ENCODE data around the gene ADAMTS10. TPM values are rescaled to one million over a fixed set of nuclear protein-coding genes. Genes with fewer than 3 reads are reported as not detected.

ADAMTS10 gene
- total and polyA plus RNA-seq, 2 of the 13 experiments (the other 11 are each of a cell fraction or from before 2014, with no cell fraction given), result 0.49 to 1.7 TPM

DNA sequence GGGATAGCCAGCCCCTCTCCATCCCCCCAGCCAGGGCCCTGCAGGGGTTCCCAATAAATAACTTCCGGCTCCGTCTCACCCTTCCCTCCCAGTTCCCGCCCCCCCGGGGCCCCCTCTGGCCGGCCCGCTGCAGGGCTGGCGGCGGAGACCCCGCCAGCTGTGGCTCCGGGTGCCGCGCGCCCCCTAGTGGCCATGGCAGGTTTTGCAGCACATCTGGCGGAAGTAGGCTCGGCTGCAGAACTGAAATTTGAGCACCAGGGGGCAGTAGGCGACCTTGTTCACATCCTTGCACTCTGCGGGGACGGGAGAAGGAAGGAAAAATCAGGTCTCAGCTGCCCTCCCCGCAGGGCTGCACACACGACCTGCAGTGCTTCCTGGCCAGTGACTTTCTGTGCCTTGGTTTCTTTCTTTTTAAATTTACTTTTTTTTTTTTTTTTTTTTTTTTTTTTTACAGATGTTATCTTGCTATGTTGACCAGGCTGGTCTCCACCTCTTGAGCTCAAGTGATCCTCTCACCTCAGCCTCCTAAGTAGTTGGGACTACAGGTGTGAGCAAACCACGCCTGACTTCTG, 29.7 kb downstream of the ADAMTS10 start (continued):
- TF ChIP-seq, protein P1, sequence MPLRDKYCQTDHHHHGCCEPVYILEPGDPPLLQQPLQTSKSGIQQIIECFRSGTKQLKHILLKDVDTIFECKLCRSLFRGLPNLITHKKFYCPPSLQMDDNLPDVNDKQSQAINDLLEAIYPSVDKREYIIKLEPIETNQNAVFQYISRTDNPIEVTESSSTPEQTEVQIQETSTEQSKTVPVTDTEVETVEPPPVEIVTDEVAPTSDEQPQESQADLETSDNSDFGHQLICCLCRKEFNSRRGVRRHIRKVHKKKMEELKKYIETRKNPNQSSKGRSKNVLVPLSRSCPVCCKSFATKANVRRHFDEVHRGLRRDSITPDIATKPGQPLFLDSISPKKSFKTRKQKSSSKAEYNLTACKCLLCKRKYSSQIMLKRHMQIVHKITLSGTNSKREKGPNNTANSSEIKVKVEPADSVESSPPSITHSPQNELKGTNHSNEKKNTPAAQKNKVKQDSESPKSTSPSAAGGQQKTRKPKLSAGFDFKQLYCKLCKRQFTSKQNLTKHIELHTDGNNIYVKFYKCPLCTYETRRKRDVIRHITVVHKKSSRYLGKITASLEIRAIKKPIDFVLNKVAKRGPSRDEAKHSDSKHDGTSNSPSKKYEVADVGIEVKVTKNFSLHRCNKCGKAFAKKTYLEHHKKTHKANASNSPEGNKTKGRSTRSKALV (CRISPR knock-in tag; IDR thresholded peaks at IDR 0.05), result no peak
- TF ChIP-seq, protein P2, sequence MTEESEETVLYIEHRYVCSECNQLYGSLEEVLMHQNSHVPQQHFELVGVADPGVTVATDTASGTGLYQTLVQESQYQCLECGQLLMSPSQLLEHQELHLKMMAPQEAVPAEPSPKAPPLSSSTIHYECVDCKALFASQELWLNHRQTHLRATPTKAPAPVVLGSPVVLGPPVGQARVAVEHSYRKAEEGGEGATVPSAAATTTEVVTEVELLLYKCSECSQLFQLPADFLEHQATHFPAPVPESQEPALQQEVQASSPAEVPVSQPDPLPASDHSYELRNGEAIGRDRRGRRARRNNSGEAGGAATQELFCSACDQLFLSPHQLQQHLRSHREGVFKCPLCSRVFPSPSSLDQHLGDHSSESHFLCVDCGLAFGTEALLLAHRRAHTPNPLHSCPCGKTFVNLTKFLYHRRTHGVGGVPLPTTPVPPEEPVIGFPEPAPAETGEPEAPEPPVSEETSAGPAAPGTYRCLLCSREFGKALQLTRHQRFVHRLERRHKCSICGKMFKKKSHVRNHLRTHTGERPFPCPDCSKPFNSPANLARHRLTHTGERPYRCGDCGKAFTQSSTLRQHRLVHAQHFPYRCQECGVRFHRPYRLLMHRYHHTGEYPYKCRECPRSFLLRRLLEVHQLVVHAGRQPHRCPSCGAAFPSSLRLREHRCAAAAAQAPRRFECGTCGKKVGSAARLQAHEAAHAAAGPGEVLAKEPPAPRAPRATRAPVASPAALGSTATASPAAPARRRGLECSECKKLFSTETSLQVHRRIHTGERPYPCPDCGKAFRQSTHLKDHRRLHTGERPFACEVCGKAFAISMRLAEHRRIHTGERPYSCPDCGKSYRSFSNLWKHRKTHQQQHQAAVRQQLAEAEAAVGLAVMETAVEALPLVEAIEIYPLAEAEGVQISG (CRISPR knock-in tag; IDR thresholded peaks at IDR 0.05), result peak; percentile 41
- TF ChIP-seq, protein P3, sequence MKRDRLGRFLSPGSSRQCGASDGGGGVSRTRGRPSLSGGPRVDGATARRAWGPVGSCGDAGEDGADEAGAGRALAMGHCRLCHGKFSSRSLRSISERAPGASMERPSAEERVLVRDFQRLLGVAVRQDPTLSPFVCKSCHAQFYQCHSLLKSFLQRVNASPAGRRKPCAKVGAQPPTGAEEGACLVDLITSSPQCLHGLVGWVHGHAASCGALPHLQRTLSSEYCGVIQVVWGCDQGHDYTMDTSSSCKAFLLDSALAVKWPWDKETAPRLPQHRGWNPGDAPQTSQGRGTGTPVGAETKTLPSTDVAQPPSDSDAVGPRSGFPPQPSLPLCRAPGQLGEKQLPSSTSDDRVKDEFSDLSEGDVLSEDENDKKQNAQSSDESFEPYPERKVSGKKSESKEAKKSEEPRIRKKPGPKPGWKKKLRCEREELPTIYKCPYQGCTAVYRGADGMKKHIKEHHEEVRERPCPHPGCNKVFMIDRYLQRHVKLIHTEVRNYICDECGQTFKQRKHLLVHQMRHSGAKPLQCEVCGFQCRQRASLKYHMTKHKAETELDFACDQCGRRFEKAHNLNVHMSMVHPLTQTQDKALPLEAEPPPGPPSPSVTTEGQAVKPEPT (CRISPR knock-in tag; IDR thresholded peaks at IDR 0.05; ENCODE audit: low read depth), result no peak
- 0 out of 2 replicates have a peak, but pooled peaks have one; percentile 19 for TF ChIP-seq MIER3 (CRISPR knock-in tag; IDR thresholded peaks at IDR 0.05; ENCODE audit: borderline replicate concordance)
- TF ChIP-seq NFIB (CRISPR knock-in tag; IDR thresholded peaks at IDR 0.05; ENCODE audit: borderline replicate concordance), result no peak
- TF ChIP-seq RBFOX2 (IDR thresholded peaks at IDR 0.05; ENCODE audit: low read depth, low read length), result no peak
- peak; percentile 52 for TF ChIP-seq GATAD1 (CRISPR knock-in tag; IDR thresholded peaks at IDR 0.05)
- no peak for TF ChIP-seq ZNF282 (IDR thresholded peaks at IDR 0.05; ENCODE audit: partially characterized antibody)
- TF ChIP-seq ZNF251 (CRISPR knock-in tag; IDR thresholded peaks at IDR 0.05), result no peak
- peak; percentile 80 for TF ChIP-seq KDM2A (CRISPR knock-in tag; IDR thresholded peaks at IDR 0.05; ENCODE audit: borderline replicate concordance, low read depth)
- TF ChIP-seq ZNF496 (CRISPR knock-in tag; IDR thresholded peaks at IDR 0.05; ENCODE audit: insufficient replicate concordance), result no peak
- no peak for TF ChIP-seq ZEB1 (IDR thresholded peaks at IDR 0.05; ENCODE audit: insufficient replicate concordance, low read depth)
- TF ChIP-seq ZNF781 (CRISPR knock-in tag; IDR thresholded peaks at IDR 0.05; ENCODE audit: borderline replicate concordance, not compliant biosample characterization), result no peak
- TF ChIP-seq MAFG (CRISPR knock-in tag; IDR thresholded peaks at IDR 0.05), result no peak
- no peak for TF ChIP-seq ZFP36 (IDR thresholded peaks at IDR 0.05; ENCODE audit: borderline replicate concordance, low read depth, low read length, partially characterized antibody)
- no peak for TF ChIP-seq ZFP1 (CRISPR knock-in tag; IDR thresholded peaks at IDR 0.05)
- TF ChIP-seq ZNF788 (CRISPR knock-in tag; IDR thresholded peaks at IDR 0.05; ENCODE audit: borderline replicate concordance), result no peak; the same call in 1 of the 2 replicates
- no peak for TF ChIP-seq TSC22D2 (CRISPR knock-in tag; IDR thresholded peaks at IDR 0.05; ENCODE audit: borderline replicate concordance)
- TF ChIP-seq ARNT (IDR thresholded peaks at IDR 0.05), result no peak
- TF ChIP-seq ZSCAN31 (CRISPR knock-in tag; IDR thresholded peaks at IDR 0.05; ENCODE audit: low read depth), result no peak
- TF ChIP-seq REL (CRISPR knock-in tag; conservative IDR thresholded peaks at IDR 0.05), result no peak
- peak; percentile 15; the same call in 1 of the 2 replicates for TF ChIP-seq PHF21A (CRISPR knock-in tag; IDR thresholded peaks at IDR 0.05)
- TF ChIP-seq CHD2 (IDR thresholded peaks at IDR 0.05; ENCODE audit: low read depth, low read length), result no peak
- TF ChIP-seq PLRG1 (conservative IDR thresholded peaks at IDR 0.05), result no peak
- TF ChIP-seq ZBTB20 (CRISPR knock-in tag; IDR thresholded peaks at IDR 0.05; ENCODE audit: borderline replicate concordance, low read depth), result no peak

Data from HepG2 (cell line).